NCI-H2196 treated with DMSO at 0.1 percent for 48 hours (cell line): ENCODE measurements around the gene DARS2.
"Not testable (repeated sequence)": the region's sequence is repeated elsewhere in the genome, so short reads cannot be mapped to it uniquely, and the experiment has no call there.

Experiments used
- DNase-seq: peaks from one replicate; lab custom pipeline; 2025; ENCODE audit not compliant: unreplicated experiment; lab: John Stamatoyannopoulos, UW

Gene DARS2

DNA sequence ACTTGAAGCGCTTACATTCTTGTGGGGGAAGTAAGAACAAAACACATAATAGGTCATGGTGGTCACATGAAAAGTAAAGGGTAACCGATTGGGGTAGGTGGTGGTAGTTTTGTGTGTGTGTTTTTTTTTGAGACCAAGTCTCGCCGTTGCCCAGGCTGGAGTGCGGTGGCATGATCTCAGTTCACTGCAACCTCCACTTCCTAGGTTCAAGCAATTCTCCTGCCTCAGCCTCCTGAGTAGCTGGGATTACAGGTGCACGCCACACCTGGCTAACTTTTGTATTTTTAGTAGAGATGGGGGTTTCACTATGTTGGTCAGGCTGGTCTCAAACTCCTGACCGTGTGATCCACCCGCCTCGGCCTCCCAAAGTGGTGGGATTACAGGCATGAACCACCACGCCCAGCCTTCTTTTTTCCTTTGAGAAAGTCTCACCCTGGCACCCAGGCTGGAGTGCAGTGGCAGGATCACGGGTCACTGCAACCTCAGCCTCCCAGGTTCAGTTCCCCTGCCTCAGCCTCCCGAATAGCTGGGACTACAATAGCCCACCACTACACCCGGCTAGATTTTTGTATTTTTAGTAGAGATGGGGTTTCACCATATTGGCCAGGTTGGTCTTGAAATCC lies 37.8 kb downstream of the DARS2 start:
- DNase-seq = not testable (repeated sequence)

GRCh38 chr1:173862769-173863223 lies 38.3 kb downstream of the DARS2 start:
- no peak for DNase-seq

GRCh38 chr1:173863224-173864161 lies 39.0 kb downstream of the DARS2 start:
- DNase-seq = no peak

- no peak for DNase-seq
Measured at GRCh38 chr1:173864179-173864867, 39.9 kb downstream of the DARS2 start.

DNA sequence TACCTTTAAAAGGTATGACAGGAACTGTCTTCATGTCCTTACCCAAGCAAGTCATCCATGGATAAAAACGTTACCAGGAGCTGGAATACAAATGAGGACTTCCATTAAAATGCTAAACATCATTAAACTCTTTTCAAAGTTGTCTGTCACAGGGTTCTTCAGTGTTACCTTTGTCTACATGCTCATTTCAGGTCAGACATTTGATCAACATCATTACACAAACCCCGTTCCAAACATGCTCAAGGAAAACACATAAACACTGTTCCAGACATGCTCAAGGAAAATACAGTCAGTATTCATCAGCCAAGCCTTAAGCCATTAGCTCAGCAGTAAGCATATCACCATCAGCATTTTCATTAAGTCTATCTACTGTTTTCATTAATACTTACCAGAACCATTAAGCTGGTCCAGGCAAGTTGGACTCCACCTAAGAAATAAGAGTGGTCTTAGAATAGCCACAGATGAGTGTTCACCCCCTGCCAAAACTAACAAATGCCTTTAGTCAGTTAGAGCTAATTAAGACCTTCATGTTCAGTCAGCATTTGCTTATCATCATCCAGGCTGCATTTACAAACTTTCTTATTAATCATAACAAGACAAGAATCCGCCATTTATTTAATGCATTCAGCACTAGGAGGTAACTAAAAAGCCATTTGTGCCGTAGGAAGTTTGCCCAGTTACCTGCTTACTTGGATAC lies 41.1 kb downstream of the DARS2 start:
- no peak for DNase-seq

GRCh38 chr1:173866413-173867115 lies 42.1 kb downstream of the DARS2 start:
- DNase-seq = no peak

DNA sequence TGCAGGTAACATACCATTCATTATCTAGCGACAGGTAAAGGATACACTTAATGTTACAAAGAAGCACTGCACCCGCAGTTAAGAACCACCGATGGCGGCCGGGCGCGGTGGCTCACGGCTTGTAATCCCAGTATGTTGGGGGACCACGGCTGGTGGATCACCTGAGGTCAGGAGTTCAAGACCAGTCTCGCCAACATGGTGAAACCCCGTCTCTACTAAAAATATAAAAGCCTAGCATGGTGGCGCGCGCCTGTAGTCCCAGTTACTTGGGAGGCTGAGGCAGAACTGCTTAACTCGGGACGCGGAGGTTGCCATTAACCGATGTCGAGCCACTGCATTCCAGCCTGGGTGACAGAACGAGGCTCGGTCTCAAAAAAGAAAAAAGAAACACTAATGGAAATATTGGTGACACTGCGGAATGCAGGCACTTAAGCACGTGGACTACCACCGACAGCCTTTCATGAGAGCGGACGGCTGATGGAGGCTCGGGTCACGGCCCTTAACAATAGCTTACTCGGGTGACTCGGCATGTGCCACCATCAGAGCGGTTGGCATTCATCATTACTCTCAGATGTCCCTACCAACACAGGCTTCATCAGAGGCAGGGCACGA lies 42.8 kb downstream of the DARS2 start:
- no peak for DNase-seq

- peak; percentile 98 for DNase-seq
Measured at GRCh38 chr1:173867753-173868265, 43.3 kb downstream of the DARS2 start, which contains the start of gene GAS5. Gene GAS5, minus strand, starts transcription at chr1:173867989.

DNA sequence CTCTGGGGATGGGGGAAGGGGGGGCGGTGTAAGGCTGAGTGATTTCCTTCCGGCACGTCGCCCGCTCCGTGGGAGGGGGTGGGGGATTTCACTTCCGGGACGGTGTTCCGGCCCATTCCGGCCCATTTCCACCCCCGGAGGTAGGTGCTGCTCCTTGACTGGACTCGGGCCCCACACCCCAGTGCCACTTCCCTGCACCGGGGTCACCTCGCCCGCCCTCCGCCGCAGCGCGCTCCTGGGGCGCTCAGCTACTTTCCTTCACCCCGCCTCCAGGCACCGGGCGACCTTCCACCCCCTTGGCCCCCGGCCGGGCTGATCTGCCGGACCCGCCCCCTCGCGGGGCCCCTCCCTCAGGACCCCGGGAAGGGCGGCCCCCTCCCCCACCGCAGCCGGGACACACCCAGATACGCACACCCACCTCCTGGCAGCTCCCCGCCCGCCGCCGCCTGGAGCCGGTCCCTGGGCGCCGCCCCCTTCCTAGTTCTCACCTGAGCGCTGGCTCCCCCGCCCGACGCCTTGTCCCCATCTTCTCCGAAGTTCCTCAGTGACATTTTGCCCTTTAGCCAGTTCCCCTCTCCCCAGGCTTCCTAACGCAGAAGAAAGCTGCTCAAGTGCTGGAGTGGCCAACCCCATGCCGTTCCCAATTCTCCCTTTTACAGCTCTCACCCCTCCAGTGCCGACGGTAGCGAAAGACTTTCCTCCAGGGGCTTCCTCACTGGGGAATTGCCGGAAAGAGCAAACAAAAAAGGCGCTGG lies 44.0 kb downstream of the DARS2 start, which contains the start of gene ZBTB37:
ZBTB37 (plus strand) TSS at position 115 of the 755 bp plus-strand sequence. CDS start 1,846 bp downstream, outside the sequence.
- peak; percentile 89 for DNase-seq

DNA sequence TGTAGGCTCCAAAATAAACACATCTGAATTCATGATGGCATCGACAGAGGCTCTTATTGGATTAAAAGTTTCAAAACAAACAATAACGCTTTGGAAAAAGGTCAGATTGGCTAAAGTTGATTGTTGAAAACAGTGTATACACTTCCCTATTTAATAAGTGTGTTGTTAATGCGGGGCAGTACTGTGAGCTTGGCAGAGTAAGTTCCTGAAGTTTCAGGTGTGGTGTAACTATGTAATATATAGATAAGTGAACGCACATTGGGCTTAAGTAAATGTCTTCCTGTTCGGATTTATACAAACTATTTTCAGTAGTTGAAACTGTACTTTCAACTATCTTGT lies 44.5 kb downstream of the DARS2 start:
- no peak for DNase-seq

- DNase-seq = peak; percentile 76
Measured at GRCh38 chr1:173870252-173871075, 46.0 kb downstream of the DARS2 start.

DNA sequence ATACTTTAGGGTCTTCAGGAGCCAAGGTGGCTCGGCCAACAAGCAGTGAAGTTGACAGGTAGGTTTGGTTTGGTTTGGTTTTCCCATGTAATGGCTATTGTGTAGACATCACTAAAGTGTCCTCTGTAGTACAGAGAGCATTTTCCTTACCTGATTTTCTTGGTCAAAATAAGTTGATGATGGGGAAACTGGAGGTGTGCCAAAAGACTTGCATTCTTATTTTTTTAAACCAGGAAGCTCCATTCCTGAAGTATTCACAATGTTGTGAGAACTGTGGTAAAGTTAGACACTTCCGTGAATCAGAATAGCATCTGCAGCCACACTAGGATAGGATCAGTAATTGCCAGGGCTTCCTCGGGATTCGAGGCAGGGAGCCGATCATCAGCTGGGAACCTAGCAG lies 46.6 kb downstream of the DARS2 start:
- DNase-seq = no peak

GRCh38 chr1:173871500-173871899 lies 47.0 kb downstream of the DARS2 start:
- no peak for DNase-seq

- no peak for DNase-seq
Measured at GRCh38 chr1:173876732-173877131, 52.3 kb downstream of the DARS2 start.

- DNase-seq = no peak
Measured at GRCh38 chr1:173878251-173878650, 53.8 kb downstream of the DARS2 start.

DNA sequence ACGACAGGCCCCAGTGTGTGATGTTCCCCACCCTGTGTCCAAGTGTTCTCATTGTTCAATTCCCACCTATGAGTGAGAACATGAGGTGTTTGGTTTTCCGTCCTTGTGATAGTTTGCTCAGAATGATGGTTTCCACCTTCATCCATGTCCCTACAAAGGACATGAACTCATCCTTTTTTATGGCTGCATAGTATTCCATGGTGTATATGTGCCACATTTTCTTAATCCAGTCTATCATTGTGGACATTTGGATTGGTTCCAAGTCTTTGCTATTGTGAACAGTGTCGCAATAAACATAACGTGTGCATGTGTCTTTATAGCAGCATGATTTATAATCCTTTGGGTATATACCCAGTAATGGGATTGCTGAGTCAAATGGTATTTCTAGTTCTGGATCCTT lies 56.6 kb downstream of the DARS2 start:
- not testable (repeated sequence) for DNase-seq

GRCh38 chr1:173884701-173885100 lies 60.2 kb downstream of the DARS2 start:
- DNase-seq = no peak
